ENCODE measurements around the gene ITPRIPL2. TPM values are rescaled to one million over a fixed set of nuclear protein-coding genes. Genes with fewer than 3 reads are reported as not detected.

The ITPRIPL2 gene
- total and polyA plus RNA-seq, 2 of the 4 experiments (the other 2 are of a cell fraction) = 9.2 to 11.1 TPM

GRCh38 chr16:19095654-19096053 is 18.1 kb upstream of the ITPRIPL2 start:
- no TSS peak for BruUV-seq (replicated peaks)
- Histone ChIP-seq H3K79me1 (ENCODE audit: low read depth in 1 of 2, low read length in 2 of 2) (no peaks in the 10 kb centered on the region), H3K4me2 (ENCODE audit: low read depth, low read length) (no peak overlapping the region), H3K36me3 (ENCODE audit: control insufficient read depth, insufficient read depth, low read length) (no peaks in the 10 kb centered on the region), H3K9ac (ENCODE audit: low read depth, low read length) (no peak overlapping the region), H3K27ac (ENCODE audit: insufficient read depth, low read length) (no peak overlapping the region), H3K4me1 (ENCODE audit: control insufficient read depth, insufficient read depth, low read length) (peaks cover 4% of the 10 kb centered on the region; the same call in 1 of the 2 replicates), H2AK9ac (replicated peaks; ENCODE audit: low read depth, low read length, poor library complexity) (no peak overlapping the region), H3K9me1 (ENCODE audit: insufficient read depth, low read length) (peaks cover 2% of the 10 kb centered on the region), H4K20me1 (ENCODE audit: insufficient read depth, low read length) (no peaks in the 10 kb centered on the region), H3K27me3 (ENCODE audit: control insufficient read depth, insufficient read depth, low read length) (no peaks in the 10 kb centered on the region), H2AFZ (replicated peaks; ENCODE audit: low read length, poor library complexity) (no peak overlapping the region), H2BK20ac (ENCODE audit: low read depth, low read length) (no peak overlapping the region), H2BK5ac (ENCODE audit: low read depth, low read length, poor library complexity, severe bottlenecking) (no peak overlapping the region), H2BK15ac (ENCODE audit: low read depth, low read length) (no peak overlapping the region), H2AK5ac (ENCODE audit: low read depth, low read length) (no peak overlapping the region), H3K9me3 (ENCODE audit: control insufficient read depth, insufficient read depth, low read length) (peaks cover 8% of the 10 kb centered on the region), H4K8ac (ENCODE audit: low read depth in 2 of 2, low read length in 2 of 2) (no peak overlapping the region), H2BK120ac (ENCODE audit: low read depth, low read length) (no peak overlapping the region), H4K5ac (ENCODE audit: low read depth, low read length) (no peak overlapping the region), H3K4ac (ENCODE audit: low read depth, low read length) (no peak overlapping the region), H3K23ac (ENCODE audit: low read depth, low read length) (no peak overlapping the region), H3K56ac (ENCODE audit: extremely low read depth, insufficient read depth, low read length) (no peak overlapping the region), H3K4me3 (ENCODE audit: insufficient read depth, low read depth, low read length) (no peak overlapping the region), H3K18ac (ENCODE audit: low read depth, low read length) (no peak overlapping the region), H4K91ac (ENCODE audit: insufficient read depth, low read depth, low read length) (no peak overlapping the region), H3K14ac (replicated peaks; ENCODE audit: low read depth, low read length) (no peak overlapping the region)
- no peak for DNase-seq
- intact Hi-C loops (cut with micrococcal nuclease) (no loop called here), in situ Hi-C loops (cut with MboI; ENCODE audit: low sequenced_read_pairs) (no loop called here), dilution Hi-C loops (cut with HindIII; ENCODE audit: low sequenced_read_pairs, unreplicated experiment) (no loop called here)
- POLR2A ChIA-PET (ENCODE audit: unreplicated experiment) = no interaction called here
- TF ChIP-seq RCOR1 (IDR thresholded peaks at IDR 0.05; ENCODE audit: insufficient replicate concordance, low read length) (no peak), POLR2A (IDR thresholded peaks at IDR 0.05; ENCODE audit: low read depth, low read length) (no peak), ELK1 (IDR thresholded peaks at IDR 0.05; ENCODE audit: borderline replicate concordance, low read depth, low read length) (no peak), CTCF (conservative IDR thresholded peaks at IDR 0.05; ENCODE audit: low read depth, low read length) (no peak), SMC3 (IDR thresholded peaks at IDR 0.05; ENCODE audit: low read depth, low read length) (no peak), CEBPB (IDR thresholded peaks at IDR 0.05; ENCODE audit: low read depth, low read length) (no peak), NFE2L2 (IDR thresholded peaks at IDR 0.05; ENCODE audit: low read depth, low read length) (no peak), FOS (IDR thresholded peaks at IDR 0.05; ENCODE audit: low read depth, low read length) (no peak), MAFK (IDR thresholded peaks at IDR 0.05; ENCODE audit: low read depth, low read length) (no peak), RFX5 (IDR thresholded peaks at IDR 0.05; ENCODE audit: low read depth, low read length) (no peak), BHLHE40 (IDR thresholded peaks at IDR 0.05; ENCODE audit: low read depth, low read length) (no peak), MXI1 (IDR thresholded peaks at IDR 0.05; ENCODE audit: borderline replicate concordance, low read depth, low read length) (no peak), RAD21 (IDR thresholded peaks at IDR 0.05; ENCODE audit: low read length) (no peak), CHD1 (IDR thresholded peaks at IDR 0.05; ENCODE audit: low read depth, low read length) (no peak), USF2 (IDR thresholded peaks at IDR 0.05; ENCODE audit: low read depth, low read length) (no peak), MAZ (IDR thresholded peaks at IDR 0.05; ENCODE audit: borderline replicate concordance, low read depth, low read length) (no peak)
- CTCF ChIA-PET = interaction anchor here (1.7 kb wide), 1 partner anchor 37 kb away, joined by 3 read pairs; no protein-coding TSS in a partner anchor
- no peak for ATAC-seq (ENCODE audit: low read depth)
- 81% methylated on average over 3 of the region's 5 CpGs; no CpG with 5 or more reads in 1 of the 2 experiments for WGBS, 2 experiments (ENCODE audit: extremely low coverage in 2 of 2, insufficient read length in 1 of 2)
